Ascending aorta (tissue), 2 donors: ENCODE measurements around the gene APOBEC3F. TPM values are rescaled to one million over a fixed set of nuclear protein-coding genes. Genes with fewer than 3 reads are reported as not detected.
"Not testable (repeated sequence)": the region's sequence is repeated elsewhere in the genome, so short reads cannot be mapped to it uniquely, and the experiment has no call there.

Source experiments
- DNase-seq, 2 donors: peaks; one replicate each; pipeline ENCODE4 v3.0.0-alpha.2; 2019; ENCODE audit warnings: low spot score in 2 of 2
- H3K27ac ChIP-seq, 2 donors: fragments of 200-600 bp; sonication (generic); one replicate each; pipeline ENCODE4 v1.5.1; 2016 to 2017; ENCODE audit warnings: mild to moderate bottlenecking in 1 of 2
- H3K27me3 ChIP-seq: fragments of 200-600 bp; sonication (generic); one replicate; pipeline ENCODE4 v1.5.1; 2017
- H3K36me3 ChIP-seq, 2 donors: fragments of 200-600 bp; sonication (generic); one replicate each; pipeline ENCODE4 v1.5.1; 2016
- H3K4me1 ChIP-seq, 2 donors: fragments of 200-600 bp; sonication (generic); one replicate each; pipeline ENCODE4 v1.5.1; 2016 to 2017; ENCODE audit warnings: mild to moderate bottlenecking in 1 of 2
- H3K4me3 ChIP-seq, 2 donors: fragments of 200-600 bp; sonication (generic); one replicate each; pipeline ENCODE4 v1.5.1; 2016 to 2017; ENCODE audit warnings: mild to moderate bottlenecking in 1 of 2
- H3K9me3 ChIP-seq, 2 donors: fragments of 200-600 bp; sonication (generic); one replicate each; pipeline ENCODE4 v1.5.1; 2016
- intact Hi-C: fragments of 100-400 bp; cut with DNase I; formaldehyde crosslinking; loops from one replicate; pipeline ENCODE4 v1.15.1; 2023
- total RNA-seq: library from RNA; depleted of rRNA; stranded (reverse); fragments of >200 nt; gene quantifications from one replicate; pipeline ENCODE4 v1.1.0, GENCODE V29; 2016
- TF ChIP-seq, protein P1 (sequence below), 3 experiments: fragments of 200-600 bp in 2 of 3; fragments of 450-650 bp in 1 of 3; sonication (generic) in 2 of 3; IDR thresholded peaks; one replicate each; pipeline ENCODE4 v1.5.1; 2016 to 2019; ENCODE audit warnings: antibody characterized with exemption in 3 of 3, mild to moderate bottlenecking in 1 of 3, moderate library complexity in 1 of 3

Gene APOBEC3F
- total RNA-seq, 1 donor from 2014 or later, result 0.11 TPM

GRCh38 chr22:39078329-39078728 lies 37.7 kb downstream of the APOBEC3F start:
- no peaks in the 10 kb centered on the region for H3K9me3 ChIP-seq
- no peak overlapping the region for H3K27ac ChIP-seq
- no peaks in the 10 kb centered on the region for H3K36me3 ChIP-seq
- no peak for DNase-seq
- no peak overlapping the region for H3K4me3 ChIP-seq
- TF ChIP-seq, protein P1, sequence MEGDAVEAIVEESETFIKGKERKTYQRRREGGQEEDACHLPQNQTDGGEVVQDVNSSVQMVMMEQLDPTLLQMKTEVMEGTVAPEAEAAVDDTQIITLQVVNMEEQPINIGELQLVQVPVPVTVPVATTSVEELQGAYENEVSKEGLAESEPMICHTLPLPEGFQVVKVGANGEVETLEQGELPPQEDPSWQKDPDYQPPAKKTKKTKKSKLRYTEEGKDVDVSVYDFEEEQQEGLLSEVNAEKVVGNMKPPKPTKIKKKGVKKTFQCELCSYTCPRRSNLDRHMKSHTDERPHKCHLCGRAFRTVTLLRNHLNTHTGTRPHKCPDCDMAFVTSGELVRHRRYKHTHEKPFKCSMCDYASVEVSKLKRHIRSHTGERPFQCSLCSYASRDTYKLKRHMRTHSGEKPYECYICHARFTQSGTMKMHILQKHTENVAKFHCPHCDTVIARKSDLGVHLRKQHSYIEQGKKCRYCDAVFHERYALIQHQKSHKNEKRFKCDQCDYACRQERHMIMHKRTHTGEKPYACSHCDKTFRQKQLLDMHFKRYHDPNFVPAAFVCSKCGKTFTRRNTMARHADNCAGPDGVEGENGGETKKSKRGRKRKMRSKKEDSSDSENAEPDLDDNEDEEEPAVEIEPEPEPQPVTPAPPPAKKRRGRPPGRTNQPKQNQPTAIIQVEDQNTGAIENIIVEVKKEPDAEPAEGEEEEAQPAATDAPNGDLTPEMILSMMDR (IDR thresholded peaks at IDR 0.05), result no peak
- intact Hi-C loops, result no loop called here
- H3K27me3 ChIP-seq, result no peaks in the 10 kb centered on the region
- H3K4me1 ChIP-seq, result peaks cover 4 to 5% of the 10 kb centered on the region in 2 donors

DNA sequence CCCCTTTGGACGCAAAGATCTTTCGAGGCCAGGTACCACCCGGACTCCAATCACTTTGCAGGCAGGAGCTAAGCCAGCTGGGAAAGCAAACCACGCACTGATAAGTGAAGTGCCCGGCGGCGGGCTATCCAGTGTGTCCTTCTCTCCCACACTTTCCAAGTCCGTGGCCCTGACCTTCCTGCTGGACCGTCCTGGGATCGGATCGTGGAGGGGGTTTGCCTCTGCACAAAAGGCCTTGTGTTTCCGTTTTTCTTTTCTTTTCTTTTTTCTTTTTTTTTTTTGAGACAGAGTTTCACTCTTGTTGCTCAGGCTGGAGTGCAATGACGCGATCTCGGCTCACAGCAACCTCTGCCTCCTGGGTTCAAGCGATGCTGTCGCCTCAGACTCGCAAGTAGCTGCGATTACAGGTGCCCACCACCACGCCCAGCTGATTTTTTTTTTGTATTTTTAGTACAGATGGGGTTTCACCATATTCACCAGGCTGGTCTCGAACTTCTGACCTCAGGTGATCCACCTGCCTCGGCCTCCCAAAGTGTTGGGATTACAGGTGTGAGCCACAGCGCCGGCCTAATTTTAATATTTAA lies 38.5 kb downstream of the APOBEC3F start:
- H3K36me3 ChIP-seq, H3K4me1 ChIP-seq, H3K9me3 ChIP-seq, intact Hi-C loops, H3K27ac ChIP-seq, DNase-seq, H3K27me3 ChIP-seq, H3K4me3 ChIP-seq: not testable (repeated sequence)

DNA sequence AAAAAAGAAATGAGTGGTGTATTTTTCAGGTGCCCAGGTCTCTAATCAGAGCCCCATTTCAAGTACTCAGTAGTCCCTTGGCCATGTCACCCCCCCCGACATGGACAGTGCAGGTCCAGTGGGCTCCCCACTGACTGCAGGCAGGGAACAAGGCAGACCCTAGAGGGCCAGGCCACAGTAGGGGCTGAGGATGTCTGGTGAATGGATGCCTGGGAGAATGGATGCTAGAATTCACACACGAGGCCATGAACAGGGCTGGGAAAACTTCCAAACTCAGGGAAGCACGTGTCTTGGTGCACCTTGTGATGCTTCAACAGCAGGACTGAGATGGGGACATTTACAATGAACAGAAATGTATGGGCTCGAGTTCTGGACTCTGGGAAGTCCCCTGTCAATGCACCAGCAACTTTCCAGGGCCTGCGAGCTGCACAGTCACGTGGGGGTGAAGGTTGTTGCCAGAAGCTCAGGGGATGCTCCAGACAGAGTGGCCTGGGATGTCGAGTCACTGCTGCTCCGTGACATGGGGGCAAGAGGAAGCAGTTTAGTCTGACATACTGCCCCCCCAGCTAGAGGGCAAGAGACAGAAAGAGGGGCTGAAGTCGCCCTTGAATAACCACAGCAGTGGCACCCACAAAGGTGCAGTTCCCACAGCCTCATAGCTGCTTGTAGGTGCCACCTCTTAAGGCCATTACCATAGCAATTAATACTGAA lies 39.5 kb downstream of the APOBEC3F start:
- DNase-seq, result no peak
- Histone ChIP-seq H3K27ac (no peak overlapping the region), H3K36me3 (no peaks in the 10 kb centered on the region), H3K4me1 (peaks cover 4 to 5% of the 10 kb centered on the region in 2 donors), H3K27me3 (no peaks in the 10 kb centered on the region), H3K9me3 (no peaks in the 10 kb centered on the region), H3K4me3 (no peak overlapping the region)
- TF ChIP-seq, protein P1 (IDR thresholded peaks at IDR 0.05), result no peak
- intact Hi-C loops, result no loop called here

DNA sequence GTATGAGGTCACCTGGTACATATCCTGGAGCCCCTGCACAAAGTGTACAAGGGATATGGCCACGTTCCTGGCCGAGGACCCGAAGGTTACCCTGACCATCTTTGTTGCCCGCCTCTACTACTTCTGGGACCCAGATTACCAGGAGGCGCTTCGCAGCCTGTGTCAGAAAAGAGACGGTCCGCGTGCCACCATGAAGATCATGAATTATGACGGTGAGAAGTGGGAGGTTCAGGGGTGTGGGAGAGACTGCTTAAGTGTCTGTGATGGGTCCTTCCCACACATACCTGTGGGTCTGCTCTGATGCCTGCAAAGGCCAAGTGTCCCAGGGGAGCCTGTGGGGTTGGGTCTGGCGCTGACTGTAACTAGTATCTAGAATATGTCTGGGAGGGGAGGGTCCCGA lies 40.4 kb downstream of the APOBEC3F start:
- Histone ChIP-seq H3K27me3 (no peaks in the 10 kb centered on the region), H3K9me3 (no peaks in the 10 kb centered on the region), H3K4me3 (no peak overlapping the region), H3K36me3 (no peaks in the 10 kb centered on the region), H3K27ac (no peak overlapping the region), H3K4me1 (peaks cover 4 to 5% of the 10 kb centered on the region in 2 donors)
- TF ChIP-seq, protein P1 (IDR thresholded peaks at IDR 0.05), result no peak
- intact Hi-C loops, result no loop called here
- no peak for DNase-seq

DNA sequence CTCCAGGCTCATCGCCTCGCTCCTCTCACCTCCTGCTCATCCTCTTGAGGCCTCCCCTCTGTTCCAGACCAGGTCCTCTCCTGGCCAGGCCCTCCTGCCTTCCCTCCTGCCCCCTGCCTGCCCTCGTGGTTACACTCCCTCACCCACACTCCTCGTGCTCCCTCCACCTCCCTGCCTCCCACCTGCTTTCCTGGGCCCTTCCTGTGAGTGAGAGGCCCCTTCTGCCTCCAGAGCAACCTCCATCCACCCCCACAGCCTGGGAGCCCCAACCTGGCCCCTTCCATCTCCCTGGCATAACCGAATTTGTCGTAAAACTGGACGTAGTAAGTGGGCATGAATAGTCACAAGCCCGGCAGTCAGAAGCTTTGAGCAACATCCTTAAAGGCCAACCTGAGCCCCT lies 40.9 kb downstream of the APOBEC3F start:
- H3K27me3 ChIP-seq, result no peaks in the 10 kb centered on the region
- TF ChIP-seq, protein P1 (IDR thresholded peaks at IDR 0.05), result no peak
- no peak overlapping the region for H3K4me3 ChIP-seq
- H3K27ac ChIP-seq, result no peak overlapping the region
- no peaks in the 10 kb centered on the region for H3K36me3 ChIP-seq
- H3K9me3 ChIP-seq, result no peaks in the 10 kb centered on the region
- peaks cover 4 to 5% of the 10 kb centered on the region in 2 donors for H3K4me1 ChIP-seq
- DNase-seq, result no peak
- intact Hi-C loops, result no loop called here
